HEK293 (cell line): Measurements from ENCODE around the gene PKIG.

ENCODE experiments used
- GLIS2 ChIP-seq: fragments of 450-650 bp; formaldehyde crosslinking; IDR thresholded peaks from 2 replicates; pipeline ENCODE4 v1.5.1; 2016; ENCODE audit warnings: missing biosample characterization, missing genetic modification characterization
- TCF7L2 ChIP-seq: IDR thresholded peaks from 2 replicates; pipeline ENCODE4 v1.6.1; 2011; ENCODE audit warnings: low read depth, mild to moderate bottlenecking, inconsistent platforms, low read length, moderate library complexity, borderline replicate concordance
- YY1 ChIP-seq: fragments of 450-650 bp; formaldehyde crosslinking; IDR thresholded peaks from 2 replicates; pipeline ENCODE4 v1.5.1; 2018; ENCODE audit warnings: missing biosample characterization, missing genetic modification characterization
- ZBTB21 ChIP-seq: fragments of 450-650 bp; formaldehyde crosslinking; IDR thresholded peaks from 2 replicates; pipeline ENCODE4 v1.5.1; 2017; ENCODE audit warnings: missing biosample characterization, missing genetic modification characterization
- ZNF202 ChIP-seq: fragments of 450-650 bp; formaldehyde crosslinking; IDR thresholded peaks from 2 replicates; pipeline ENCODE4 v1.5.1; 2016; ENCODE audit warnings: missing biosample characterization, missing genetic modification characterization, borderline replicate concordance
- ZNF350 ChIP-seq: fragments of 450-650 bp; formaldehyde crosslinking; IDR thresholded peaks from 2 replicates; pipeline ENCODE4 v1.5.0; 2017; ENCODE audit warnings: missing biosample characterization, mild to moderate bottlenecking, missing genetic modification characterization
- ZNF843 ChIP-seq: fragments of 450-650 bp; formaldehyde crosslinking; IDR thresholded peaks from 2 replicates; pipeline ENCODE4 v1.5.1; 2016; ENCODE audit warnings: missing biosample characterization, missing genetic modification characterization
- TF ChIP-seq, protein P1 (sequence below): fragments of 450-650 bp; formaldehyde crosslinking; IDR thresholded peaks from 2 replicates; pipeline ENCODE4 v1.5.1; 2016; ENCODE audit warnings: missing biosample characterization, missing genetic modification characterization
- TF ChIP-seq, protein P2 (sequence below): fragments of 450-650 bp; formaldehyde crosslinking; IDR thresholded peaks from 2 replicates; pipeline ENCODE4 v1.5.1; 2016; ENCODE audit warnings: missing biosample characterization, missing genetic modification characterization, borderline replicate concordance
- TF ChIP-seq, protein P3 (sequence below): fragments of 450-650 bp; formaldehyde crosslinking; conservative IDR thresholded peaks from 2 replicates; pipeline ENCODE4 v1.5.1; 2016; ENCODE audit warnings: low read depth, missing biosample characterization, missing genetic modification characterization
- TF ChIP-seq, protein P4 (sequence below): fragments of 450-650 bp; formaldehyde crosslinking; IDR thresholded peaks from 2 replicates; pipeline ENCODE4 v1.5.1; 2016; ENCODE audit warnings: missing biosample characterization, missing genetic modification characterization
- TF ChIP-seq, protein P5 (sequence below): sonication (generic); formaldehyde crosslinking; IDR thresholded peaks from 2 replicates; pipeline ENCODE4 v1.8.1; 2022; ENCODE audit warnings: mild to moderate bottlenecking, moderate library complexity, missing genetic modification reagents

DNA sequence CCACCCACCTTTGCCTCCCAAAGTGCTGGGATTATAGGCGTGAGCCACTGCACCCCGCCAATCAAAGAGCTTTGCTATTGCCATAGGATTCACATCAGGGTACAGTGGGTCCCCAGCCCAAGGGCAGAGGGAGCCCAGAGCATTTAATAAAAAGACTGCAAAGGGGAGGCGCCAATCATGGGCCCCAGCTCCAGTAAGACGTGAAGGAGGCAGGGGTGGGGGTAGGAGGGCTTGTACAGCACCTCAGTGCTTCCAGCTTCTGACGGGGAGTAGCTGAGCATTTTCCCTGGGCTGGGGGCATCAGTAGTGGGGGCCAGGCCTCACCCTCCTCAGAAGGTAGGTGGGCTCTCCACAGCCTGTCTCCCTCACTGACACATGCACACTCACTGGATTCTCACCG lies 67.6 kb downstream of the PKIG start:
- no peak for TF ChIP-seq ZBTB21 (tag by site-specific recombination)
- no peak for TF ChIP-seq YY1
- TF ChIP-seq, protein P1, sequence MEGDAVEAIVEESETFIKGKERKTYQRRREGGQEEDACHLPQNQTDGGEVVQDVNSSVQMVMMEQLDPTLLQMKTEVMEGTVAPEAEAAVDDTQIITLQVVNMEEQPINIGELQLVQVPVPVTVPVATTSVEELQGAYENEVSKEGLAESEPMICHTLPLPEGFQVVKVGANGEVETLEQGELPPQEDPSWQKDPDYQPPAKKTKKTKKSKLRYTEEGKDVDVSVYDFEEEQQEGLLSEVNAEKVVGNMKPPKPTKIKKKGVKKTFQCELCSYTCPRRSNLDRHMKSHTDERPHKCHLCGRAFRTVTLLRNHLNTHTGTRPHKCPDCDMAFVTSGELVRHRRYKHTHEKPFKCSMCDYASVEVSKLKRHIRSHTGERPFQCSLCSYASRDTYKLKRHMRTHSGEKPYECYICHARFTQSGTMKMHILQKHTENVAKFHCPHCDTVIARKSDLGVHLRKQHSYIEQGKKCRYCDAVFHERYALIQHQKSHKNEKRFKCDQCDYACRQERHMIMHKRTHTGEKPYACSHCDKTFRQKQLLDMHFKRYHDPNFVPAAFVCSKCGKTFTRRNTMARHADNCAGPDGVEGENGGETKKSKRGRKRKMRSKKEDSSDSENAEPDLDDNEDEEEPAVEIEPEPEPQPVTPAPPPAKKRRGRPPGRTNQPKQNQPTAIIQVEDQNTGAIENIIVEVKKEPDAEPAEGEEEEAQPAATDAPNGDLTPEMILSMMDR (tag by site-specific recombination), result no peak
- no peak for TF ChIP-seq TCF7L2
- TF ChIP-seq, protein P2, sequence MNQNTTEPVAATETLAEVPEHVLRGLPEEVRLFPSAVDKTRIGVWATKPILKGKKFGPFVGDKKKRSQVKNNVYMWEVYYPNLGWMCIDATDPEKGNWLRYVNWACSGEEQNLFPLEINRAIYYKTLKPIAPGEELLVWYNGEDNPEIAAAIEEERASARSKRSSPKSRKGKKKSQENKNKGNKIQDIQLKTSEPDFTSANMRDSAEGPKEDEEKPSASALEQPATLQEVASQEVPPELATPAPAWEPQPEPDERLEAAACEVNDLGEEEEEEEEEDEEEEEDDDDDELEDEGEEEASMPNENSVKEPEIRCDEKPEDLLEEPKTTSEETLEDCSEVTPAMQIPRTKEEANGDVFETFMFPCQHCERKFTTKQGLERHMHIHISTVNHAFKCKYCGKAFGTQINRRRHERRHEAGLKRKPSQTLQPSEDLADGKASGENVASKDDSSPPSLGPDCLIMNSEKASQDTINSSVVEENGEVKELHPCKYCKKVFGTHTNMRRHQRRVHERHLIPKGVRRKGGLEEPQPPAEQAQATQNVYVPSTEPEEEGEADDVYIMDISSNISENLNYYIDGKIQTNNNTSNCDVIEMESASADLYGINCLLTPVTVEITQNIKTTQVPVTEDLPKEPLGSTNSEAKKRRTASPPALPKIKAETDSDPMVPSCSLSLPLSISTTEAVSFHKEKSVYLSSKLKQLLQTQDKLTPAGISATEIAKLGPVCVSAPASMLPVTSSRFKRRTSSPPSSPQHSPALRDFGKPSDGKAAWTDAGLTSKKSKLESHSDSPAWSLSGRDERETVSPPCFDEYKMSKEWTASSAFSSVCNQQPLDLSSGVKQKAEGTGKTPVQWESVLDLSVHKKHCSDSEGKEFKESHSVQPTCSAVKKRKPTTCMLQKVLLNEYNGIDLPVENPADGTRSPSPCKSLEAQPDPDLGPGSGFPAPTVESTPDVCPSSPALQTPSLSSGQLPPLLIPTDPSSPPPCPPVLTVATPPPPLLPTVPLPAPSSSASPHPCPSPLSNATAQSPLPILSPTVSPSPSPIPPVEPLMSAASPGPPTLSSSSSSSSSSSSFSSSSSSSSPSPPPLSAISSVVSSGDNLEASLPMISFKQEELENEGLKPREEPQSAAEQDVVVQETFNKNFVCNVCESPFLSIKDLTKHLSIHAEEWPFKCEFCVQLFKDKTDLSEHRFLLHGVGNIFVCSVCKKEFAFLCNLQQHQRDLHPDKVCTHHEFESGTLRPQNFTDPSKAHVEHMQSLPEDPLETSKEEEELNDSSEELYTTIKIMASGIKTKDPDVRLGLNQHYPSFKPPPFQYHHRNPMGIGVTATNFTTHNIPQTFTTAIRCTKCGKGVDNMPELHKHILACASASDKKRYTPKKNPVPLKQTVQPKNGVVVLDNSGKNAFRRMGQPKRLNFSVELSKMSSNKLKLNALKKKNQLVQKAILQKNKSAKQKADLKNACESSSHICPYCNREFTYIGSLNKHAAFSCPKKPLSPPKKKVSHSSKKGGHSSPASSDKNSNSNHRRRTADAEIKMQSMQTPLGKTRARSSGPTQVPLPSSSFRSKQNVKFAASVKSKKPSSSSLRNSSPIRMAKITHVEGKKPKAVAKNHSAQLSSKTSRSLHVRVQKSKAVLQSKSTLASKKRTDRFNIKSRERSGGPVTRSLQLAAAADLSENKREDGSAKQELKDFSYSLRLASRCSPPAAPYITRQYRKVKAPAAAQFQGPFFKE (tag by site-specific recombination), result no peak
- TF ChIP-seq ZNF202, result no peak
- no peak for TF ChIP-seq ZNF350 (tag by site-specific recombination)
- no peak for TF ChIP-seq ZNF843 (tag by site-specific recombination)
- TF ChIP-seq, protein P3, sequence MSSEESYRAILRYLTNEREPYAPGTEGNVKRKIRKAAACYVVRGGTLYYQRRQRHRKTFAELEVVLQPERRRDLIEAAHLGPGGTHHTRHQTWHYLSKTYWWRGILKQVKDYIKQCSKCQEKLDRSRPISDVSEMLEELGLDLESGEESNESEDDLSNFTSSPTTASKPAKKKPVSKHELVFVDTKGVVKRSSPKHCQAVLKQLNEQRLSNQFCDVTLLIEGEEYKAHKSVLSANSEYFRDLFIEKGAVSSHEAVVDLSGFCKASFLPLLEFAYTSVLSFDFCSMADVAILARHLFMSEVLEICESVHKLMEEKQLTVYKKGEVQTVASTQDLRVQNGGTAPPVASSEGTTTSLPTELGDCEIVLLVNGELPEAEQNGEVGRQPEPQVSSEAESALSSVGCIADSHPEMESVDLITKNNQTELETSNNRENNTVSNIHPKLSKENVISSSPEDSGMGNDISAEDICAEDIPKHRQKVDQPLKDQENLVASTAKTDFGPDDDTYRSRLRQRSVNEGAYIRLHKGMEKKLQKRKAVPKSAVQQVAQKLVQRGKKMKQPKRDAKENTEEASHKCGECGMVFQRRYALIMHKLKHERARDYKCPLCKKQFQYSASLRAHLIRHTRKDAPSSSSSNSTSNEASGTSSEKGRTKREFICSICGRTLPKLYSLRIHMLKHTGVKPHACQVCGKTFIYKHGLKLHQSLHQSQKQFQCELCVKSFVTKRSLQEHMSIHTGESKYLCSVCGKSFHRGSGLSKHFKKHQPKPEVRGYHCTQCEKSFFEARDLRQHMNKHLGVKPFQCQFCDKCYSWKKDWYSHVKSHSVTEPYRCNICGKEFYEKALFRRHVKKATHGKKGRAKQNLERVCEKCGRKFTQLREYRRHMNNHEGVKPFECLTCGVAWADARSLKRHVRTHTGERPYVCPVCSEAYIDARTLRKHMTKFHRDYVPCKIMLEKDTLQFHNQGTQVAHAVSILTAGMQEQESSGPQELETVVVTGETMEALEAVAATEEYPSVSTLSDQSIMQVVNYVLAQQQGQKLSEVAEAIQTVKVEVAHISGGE (tag by site-specific recombination), result no peak
- TF ChIP-seq GLIS2, result no peak
- TF ChIP-seq, protein P4, sequence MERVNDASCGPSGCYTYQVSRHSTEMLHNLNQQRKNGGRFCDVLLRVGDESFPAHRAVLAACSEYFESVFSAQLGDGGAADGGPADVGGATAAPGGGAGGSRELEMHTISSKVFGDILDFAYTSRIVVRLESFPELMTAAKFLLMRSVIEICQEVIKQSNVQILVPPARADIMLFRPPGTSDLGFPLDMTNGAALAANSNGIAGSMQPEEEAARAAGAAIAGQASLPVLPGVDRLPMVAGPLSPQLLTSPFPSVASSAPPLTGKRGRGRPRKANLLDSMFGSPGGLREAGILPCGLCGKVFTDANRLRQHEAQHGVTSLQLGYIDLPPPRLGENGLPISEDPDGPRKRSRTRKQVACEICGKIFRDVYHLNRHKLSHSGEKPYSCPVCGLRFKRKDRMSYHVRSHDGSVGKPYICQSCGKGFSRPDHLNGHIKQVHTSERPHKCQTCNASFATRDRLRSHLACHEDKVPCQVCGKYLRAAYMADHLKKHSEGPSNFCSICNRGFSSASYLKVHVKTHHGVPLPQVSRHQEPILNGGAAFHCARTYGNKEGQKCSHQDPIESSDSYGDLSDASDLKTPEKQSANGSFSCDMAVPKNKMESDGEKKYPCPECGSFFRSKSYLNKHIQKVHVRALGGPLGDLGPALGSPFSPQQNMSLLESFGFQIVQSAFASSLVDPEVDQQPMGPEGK, result no peak
- TF ChIP-seq, protein P5, sequence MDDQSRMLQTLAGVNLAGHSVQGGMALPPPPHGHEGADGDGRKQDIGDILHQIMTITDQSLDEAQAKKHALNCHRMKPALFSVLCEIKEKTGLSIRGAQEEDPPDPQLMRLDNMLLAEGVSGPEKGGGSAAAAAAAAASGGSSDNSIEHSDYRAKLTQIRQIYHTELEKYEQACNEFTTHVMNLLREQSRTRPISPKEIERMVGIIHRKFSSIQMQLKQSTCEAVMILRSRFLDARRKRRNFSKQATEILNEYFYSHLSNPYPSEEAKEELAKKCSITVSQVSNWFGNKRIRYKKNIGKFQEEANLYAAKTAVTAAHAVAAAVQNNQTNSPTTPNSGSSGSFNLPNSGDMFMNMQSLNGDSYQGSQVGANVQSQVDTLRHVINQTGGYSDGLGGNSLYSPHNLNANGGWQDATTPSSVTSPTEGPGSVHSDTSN (CRISPR knock-in tag), result no peak
